Liver (tissue), 2 donors: ENCODE results near the gene WDR27.

ENCODE experiments used
- FOXA1 ChIP-seq: IDR thresholded peaks from 2 replicates; pipeline ENCODE4 v1.6.1; 2016; ENCODE audit warnings: antibody characterized with exemption
- TF ChIP-seq, protein P1 (sequence below): IDR thresholded peaks from 2 replicates; pipeline ENCODE4 v1.6.1; 2016; ENCODE audit warnings: antibody characterized with exemption
- TF ChIP-seq, protein P2 (sequence below): fragments of 150-350 bp; IDR thresholded peaks from 2 replicates; pipeline ENCODE4 v1.5.1; 2017; ENCODE audit warnings: improper control_type of control experiment, low read depth, low read length; ENCODE audit not compliant: missing input control
- donor health status: healthy.

DNA sequence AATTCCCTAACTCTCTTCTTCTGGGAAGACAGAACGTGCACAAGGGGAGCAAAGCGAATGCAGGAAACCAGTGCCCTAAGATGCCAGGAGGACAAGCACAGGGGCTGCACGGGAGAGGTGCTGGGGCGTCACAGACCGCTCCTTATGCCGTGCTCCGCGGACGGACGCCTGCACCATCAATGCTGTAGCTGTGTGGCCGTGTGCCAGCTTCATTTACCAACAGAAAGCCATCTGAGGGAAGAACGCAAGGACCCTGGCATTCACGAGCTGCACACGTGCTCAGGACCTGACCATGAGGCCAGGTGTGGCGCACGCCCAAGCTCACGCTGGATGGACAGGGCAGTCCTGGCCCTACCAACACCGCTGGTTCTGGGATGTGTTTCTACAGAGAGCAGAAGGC, 35.4 kb downstream of the WDR27 start:
- TF ChIP-seq, protein P1, sequence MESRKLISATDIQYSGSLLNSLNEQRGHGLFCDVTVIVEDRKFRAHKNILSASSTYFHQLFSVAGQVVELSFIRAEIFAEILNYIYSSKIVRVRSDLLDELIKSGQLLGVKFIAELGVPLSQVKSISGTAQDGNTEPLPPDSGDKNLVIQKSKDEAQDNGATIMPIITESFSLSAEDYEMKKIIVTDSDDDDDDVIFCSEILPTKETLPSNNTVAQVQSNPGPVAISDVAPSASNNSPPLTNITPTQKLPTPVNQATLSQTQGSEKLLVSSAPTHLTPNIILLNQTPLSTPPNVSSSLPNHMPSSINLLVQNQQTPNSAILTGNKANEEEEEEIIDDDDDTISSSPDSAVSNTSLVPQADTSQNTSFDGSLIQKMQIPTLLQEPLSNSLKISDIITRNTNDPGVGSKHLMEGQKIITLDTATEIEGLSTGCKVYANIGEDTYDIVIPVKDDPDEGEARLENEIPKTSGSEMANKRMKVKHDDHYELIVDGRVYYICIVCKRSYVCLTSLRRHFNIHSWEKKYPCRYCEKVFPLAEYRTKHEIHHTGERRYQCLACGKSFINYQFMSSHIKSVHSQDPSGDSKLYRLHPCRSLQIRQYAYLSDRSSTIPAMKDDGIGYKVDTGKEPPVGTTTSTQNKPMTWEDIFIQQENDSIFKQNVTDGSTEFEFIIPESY, result no peak
- no peak for TF ChIP-seq FOXA1
- TF ChIP-seq, protein P2, sequence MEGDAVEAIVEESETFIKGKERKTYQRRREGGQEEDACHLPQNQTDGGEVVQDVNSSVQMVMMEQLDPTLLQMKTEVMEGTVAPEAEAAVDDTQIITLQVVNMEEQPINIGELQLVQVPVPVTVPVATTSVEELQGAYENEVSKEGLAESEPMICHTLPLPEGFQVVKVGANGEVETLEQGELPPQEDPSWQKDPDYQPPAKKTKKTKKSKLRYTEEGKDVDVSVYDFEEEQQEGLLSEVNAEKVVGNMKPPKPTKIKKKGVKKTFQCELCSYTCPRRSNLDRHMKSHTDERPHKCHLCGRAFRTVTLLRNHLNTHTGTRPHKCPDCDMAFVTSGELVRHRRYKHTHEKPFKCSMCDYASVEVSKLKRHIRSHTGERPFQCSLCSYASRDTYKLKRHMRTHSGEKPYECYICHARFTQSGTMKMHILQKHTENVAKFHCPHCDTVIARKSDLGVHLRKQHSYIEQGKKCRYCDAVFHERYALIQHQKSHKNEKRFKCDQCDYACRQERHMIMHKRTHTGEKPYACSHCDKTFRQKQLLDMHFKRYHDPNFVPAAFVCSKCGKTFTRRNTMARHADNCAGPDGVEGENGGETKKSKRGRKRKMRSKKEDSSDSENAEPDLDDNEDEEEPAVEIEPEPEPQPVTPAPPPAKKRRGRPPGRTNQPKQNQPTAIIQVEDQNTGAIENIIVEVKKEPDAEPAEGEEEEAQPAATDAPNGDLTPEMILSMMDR, result no peak
